B cell (primary cell): ENCODE measurements around the gene ACTBL2.

Experiments used
- EZH2 ChIP-seq: IDR thresholded peaks from 2 replicates; pipeline ENCODE4 v1.6.1; 2012; ENCODE audit warnings: borderline replicate concordance, low read depth, mild to moderate bottlenecking, moderate library complexity, low read length; ENCODE audit not compliant: insufficient read depth, poor library complexity, severe bottlenecking
- TF ChIP-seq, protein P1 (sequence below): fragments of 200-600 bp; IDR thresholded peaks from one replicate; pipeline ENCODE4 v1.8.0; 2022; ENCODE audit warnings: antibody characterized with exemption, mild to moderate bottlenecking

DNA sequence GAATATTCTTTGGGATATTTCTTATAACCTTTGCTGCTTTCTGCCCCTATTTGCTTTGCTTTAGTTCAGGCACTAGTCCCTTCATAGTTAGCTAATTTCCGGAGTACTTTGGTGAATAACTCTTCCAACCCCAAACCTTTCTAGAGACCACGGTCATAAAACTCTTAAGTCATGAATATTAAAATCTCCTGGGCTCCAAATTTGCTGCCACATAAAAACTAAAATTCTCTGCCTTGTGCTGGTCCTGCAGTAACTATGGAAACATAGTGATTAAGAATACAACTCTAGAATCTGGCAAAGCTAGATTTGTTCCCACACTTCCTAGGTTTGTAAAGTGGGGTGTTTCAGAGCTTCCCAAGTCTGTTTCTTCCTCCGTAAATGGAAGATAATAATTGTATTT lies 10.0 kb upstream of the ACTBL2 start:
- TF ChIP-seq, protein P1, sequence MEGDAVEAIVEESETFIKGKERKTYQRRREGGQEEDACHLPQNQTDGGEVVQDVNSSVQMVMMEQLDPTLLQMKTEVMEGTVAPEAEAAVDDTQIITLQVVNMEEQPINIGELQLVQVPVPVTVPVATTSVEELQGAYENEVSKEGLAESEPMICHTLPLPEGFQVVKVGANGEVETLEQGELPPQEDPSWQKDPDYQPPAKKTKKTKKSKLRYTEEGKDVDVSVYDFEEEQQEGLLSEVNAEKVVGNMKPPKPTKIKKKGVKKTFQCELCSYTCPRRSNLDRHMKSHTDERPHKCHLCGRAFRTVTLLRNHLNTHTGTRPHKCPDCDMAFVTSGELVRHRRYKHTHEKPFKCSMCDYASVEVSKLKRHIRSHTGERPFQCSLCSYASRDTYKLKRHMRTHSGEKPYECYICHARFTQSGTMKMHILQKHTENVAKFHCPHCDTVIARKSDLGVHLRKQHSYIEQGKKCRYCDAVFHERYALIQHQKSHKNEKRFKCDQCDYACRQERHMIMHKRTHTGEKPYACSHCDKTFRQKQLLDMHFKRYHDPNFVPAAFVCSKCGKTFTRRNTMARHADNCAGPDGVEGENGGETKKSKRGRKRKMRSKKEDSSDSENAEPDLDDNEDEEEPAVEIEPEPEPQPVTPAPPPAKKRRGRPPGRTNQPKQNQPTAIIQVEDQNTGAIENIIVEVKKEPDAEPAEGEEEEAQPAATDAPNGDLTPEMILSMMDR = no peak
- TF ChIP-seq EZH2 = no peak
